PC-9 (cell line): ENCODE results near the gene LRRC55.

ENCODE experiments used
- CTCF ChIP-seq: fragments of 200-600 bp; sonication (generic); conservative IDR thresholded peaks from 2 replicates; pipeline ENCODE4 v1.6.1; 2017; ENCODE audit warnings: mixed run types, antibody characterized with exemption, mild to moderate bottlenecking, moderate library complexity
- EZH2 ChIP-seq: fragments of 200-600 bp; sonication (generic); IDR thresholded peaks from 2 replicates; pipeline ENCODE4 v1.8.0; 2017; ENCODE audit warnings: antibody characterized with exemption, low read depth

- TF ChIP-seq CTCF (no peak), EZH2 (no peak)
Measured at GRCh38 chr11:57172031-57172430, 9.7 kb upstream of the LRRC55 start.
